NCI-H2171 treated with DMSO at 0.1 percent for 48 hours (cell line): ENCODE results near the gene SLC38A3.
"Not testable (repeated sequence)": the region's sequence is repeated elsewhere in the genome, so short reads cannot be mapped to it uniquely, and the experiment has no call there.

Experiments used
- DNase-seq: peaks from one replicate; lab custom pipeline; 2025; lab: John Stamatoyannopoulos, UW

The SLC38A3 gene

GRCh38 chr3:50210510-50211367, 5.7 kb downstream of the SLC38A3 start:
- no peak for DNase-seq

DNA sequence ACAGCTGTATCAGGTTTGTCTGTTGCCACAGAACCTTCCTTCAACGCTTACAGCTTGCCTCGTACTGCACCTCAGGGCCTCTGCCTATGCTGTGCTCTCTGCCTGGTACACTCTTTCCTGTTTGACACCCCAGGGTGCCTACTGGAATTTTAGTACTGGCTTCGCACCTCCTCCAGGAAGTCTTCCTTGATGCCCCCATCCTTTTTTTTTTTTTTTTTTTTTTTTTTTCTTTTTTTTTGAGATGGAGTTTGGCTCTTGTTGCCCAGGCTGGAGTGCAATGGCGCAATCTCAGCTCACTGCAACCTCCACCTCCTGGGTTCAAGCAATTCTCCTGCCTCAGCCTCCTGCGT, 6.3 kb downstream of the SLC38A3 start:
- DNase-seq: not testable (repeated sequence)

GRCh38 chr3:50211930-50212329, 6.9 kb downstream of the SLC38A3 start:
- DNase-seq: no peak

DNA sequence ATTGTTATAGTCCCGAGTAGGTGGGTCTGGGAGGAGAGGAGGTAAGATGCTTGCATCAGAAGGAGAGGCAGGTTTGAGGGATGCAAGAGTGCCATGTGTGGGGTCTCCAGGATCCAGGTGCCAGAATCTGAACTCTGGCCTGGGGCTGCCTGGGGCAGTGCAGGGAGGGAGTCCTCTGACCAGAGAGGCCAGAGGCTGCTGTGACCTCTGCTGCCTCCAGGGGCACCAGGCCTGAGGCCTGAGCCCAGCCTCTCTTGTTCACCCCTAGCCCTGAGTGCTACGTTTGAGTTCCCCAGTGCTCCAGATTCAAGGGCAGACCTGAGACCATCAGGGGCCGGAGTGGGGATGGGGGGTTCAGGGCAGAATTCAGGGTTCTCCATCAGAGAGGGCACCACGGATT, 7.4 kb downstream of the SLC38A3 start:
- DNase-seq: no peak

GRCh38 chr3:50212971-50213370, 7.9 kb downstream of the SLC38A3 start:
- DNase-seq: no peak

- no peak for DNase-seq
These were observed 8.3 kb downstream of the SLC38A3 start for GRCh38 chr3:50213373-50213772.

DNA sequence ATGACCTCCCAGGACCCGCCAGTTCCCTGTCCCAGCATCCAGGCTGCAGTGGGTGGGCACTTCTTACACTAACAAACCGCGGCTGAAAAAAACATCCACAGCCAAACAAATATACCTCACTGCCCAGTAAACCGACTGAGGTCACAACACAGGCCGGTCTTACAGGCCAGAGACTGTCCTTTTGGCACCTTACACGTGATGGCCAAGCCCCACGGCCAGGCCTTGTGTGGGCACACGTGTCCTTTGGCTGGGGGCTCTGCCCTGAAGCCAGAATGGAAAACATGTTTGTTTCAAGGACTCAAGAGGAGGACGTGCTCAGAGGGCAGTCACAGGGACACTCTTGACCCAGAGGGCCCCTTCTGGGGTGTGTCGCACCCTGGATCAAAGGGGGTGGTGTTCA, 9.8 kb downstream of the SLC38A3 start:
- DNase-seq: no peak

- DNase-seq: no peak
These were observed 10.5 kb downstream of the SLC38A3 start for GRCh38 chr3:50215529-50215928.

- DNase-seq: no peak
These were observed 12.6 kb downstream of the SLC38A3 start for GRCh38 chr3:50217681-50218080.

DNA sequence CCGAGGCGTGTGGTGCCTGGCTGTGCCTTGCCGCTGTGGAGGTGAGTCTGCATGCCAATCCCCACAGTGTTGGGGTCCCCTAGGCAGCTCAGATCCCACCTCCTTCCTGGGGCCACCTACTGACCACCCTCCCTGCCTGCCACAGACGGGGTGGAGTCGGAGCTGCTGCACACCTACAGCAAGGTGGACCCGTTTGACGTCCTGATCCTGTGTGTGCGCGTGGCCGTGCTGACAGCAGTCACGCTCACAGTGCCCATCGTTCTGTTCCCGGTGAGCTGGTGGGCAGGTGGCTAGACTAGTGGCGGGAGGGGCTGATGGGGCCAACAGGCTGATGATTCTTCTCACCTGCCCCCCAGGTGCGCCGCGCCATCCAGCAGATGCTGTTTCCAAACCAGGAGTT, 13.4 kb downstream of the SLC38A3 start:
- DNase-seq: no peak

DNA sequence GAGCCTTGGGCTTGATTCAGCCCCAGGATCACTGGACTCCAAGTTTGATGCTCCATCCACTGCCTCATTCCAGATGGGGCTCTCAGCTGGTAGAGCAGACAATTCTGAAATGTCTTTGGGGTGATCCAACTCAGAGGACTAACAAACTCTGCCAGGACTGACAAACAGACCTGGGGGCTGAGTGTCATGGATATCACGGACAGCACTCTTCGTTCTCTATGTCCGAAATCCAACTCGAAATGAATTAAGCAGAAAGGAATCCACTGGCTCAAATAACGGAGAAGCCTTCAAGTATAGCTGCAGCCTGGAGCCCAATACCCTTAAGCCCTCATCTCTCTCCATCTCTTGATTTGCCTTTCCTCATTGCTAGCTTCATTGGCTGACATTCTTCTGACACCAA, 14.2 kb downstream of the SLC38A3 start:
- DNase-seq: no peak

- DNase-seq: no peak
These were observed 15.0 kb downstream of the SLC38A3 start for GRCh38 chr3:50220109-50220508.

- no peak for DNase-seq
These were observed 16.0 kb downstream of the SLC38A3 start for GRCh38 chr3:50221051-50221410.

GRCh38 chr3:50221411-50222168, 16.5 kb downstream of the SLC38A3 start:
- no peak for DNase-seq

GRCh38 chr3:50222169-50222528, 17.1 kb downstream of the SLC38A3 start:
- no peak for DNase-seq

DNA sequence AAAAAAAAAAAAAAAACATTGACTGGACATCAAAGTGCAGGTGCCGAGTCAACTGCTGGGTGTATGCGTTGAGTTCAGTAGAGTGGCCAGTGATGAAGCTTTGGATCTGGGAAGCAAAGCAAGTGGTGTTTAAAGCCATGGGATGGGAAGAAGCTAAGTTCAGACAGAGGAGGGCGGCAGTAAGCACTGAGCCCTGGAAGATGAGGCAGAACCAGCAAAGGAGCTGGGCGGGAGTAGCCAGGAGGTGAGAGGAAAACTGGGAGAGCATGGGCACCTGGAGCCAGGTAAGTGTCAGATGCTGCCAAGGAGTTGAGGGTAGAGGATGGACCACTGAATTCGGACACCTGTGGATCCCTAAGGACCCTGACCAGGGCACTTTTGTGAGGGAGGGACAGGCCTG, 19.6 kb downstream of the SLC38A3 start:
- peak; percentile 1 for DNase-seq

- peak; percentile 46 for DNase-seq
These were observed 21.9 kb downstream of the SLC38A3 start for GRCh38 chr3:50226888-50227389.

DNA sequence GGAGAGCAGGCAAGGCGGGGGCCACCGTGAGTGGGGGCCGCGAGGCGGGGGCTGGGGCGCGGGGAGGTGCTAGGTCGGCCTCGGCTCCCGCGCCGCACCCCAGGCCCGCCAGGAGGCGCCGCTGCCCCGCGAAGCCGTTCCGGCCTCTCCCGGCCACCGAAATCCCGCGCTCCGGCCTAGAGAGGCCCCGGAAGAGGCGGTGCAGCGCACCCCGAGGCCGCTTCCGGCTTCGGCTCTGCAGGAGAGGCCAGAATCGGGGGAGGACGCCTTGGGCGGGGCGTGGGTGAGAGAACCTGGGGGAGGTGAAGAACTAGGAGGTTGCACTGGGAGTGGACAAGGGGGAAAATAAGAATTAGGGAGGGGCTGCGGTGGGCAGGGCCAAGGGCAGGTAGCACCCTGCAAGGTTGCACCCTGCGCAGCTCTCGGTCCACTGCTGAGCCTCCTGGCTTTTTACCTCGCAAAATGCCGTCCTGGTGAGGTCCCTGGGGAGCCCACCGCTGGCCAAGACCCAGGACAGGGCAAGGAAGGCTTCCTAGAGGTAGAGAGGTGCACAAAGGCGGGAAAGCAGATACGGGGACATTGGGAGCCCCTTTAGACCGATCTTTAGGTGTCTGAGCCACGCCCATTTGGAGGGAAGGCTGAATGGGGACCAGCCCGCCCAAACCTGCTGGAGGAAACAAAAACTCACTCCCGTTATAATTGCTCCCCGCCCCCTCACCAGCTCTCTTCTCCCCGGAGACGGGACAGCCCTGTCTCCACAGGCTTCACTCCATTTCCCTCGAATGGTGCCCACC, 22.5 kb downstream of the SLC38A3 start:
- DNase-seq: peak; percentile 78

DNA sequence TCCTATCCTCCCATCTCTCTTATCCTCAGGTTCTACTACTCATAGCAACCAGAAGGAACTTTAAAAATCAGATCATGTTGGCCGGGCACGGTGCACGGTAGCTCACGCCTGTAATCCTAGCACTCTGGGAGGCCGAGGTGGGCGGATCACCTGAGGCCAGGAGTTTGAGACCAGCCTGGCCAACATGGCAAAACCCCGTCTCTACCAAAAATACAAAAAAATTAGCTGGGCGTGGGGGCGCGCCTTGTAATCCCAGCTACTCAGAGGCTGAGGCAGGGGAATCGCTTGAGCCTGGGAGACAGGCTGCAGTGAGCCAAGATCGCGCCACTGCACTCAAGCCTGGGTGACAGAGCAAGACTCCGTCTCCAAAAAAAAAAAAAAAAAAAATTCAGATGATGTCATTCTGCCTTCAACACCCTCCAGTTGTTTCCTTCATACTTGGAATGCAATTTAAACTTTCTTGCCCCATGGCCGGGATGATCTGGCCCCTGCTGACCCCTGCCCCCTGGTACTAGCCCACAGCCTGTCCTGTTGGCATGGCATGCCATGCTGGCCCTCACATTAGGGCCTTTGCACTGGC, 23.2 kb downstream of the SLC38A3 start:
- not testable (repeated sequence) for DNase-seq

DNA sequence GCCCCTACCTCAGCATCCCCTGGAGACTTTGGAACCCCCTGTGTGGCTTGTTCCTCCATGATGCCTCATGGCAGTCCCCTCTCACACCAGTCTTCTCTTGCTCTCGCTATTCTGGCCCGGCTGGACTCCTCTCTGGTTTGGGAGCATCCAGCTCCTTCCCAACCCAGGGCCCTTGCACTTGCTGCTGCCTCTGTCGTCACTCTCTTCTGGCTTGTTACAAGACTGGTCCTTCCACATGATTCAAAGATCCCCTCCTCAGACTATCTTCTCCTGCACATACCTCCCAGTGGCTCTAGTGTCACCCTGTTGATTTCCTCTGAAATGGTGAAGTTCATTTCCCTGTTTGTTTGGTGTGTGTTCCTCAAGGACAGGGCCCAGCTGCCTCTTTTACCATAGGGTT, 24.4 kb downstream of the SLC38A3 start:
- DNase-seq: no peak

- DNase-seq: no peak
These were observed 25.2 kb downstream of the SLC38A3 start for GRCh38 chr3:50230104-50230793.

GRCh38 chr3:50230794-50231125, 25.7 kb downstream of the SLC38A3 start:
- DNase-seq: no peak
